ENCODE results near the gene CHRM1.
A peak's percentile ranks its signal among the peaks of the same experiment; 100 is the strongest.

CHRM1 gene

GRCh38 chr11:62934496-62934785, 13.3 kb upstream of the CHRM1 start:
- Histone ChIP-seq H3K27me3 (peaks cover 0 to 5% of the 10 kb centered on the region in 2 donors), H3K9me3 (no peaks in the 10 kb centered on the region), H3K36me3 (no peaks in the 10 kb centered on the region), H3K4me1 (no peaks in the 10 kb centered on the region), H3K4me3 (no peak overlapping the region), H3K27ac (no peak overlapping the region)
- no peak for DNase-seq
- TF ChIP-seq CTCF (IDR thresholded peaks at IDR 0.05): no peak
- intact Hi-C loops (cut with DNase I; ENCODE audit: low total_unique reads): no loop called here

GRCh38 chr11:62933750-62934495, 12.8 kb upstream of the CHRM1 start:
- H3K36me3 ChIP-seq: no peaks in the 10 kb centered on the region
- H3K27ac ChIP-seq: no peak overlapping the region
- intact Hi-C loops (cut with DNase I; ENCODE audit: low total_unique reads): no loop called here
- no peak overlapping the region for H3K4me3 ChIP-seq
- H3K9me3 ChIP-seq: no peaks in the 10 kb centered on the region
- H3K27me3 ChIP-seq: peaks cover 0 to 5% of the 10 kb centered on the region in 2 donors
- DNase-seq: peak in 1 of 2 donors; percentile 1
- no peak for TF ChIP-seq CTCF (IDR thresholded peaks at IDR 0.05)
- no peaks in the 10 kb centered on the region for H3K4me1 ChIP-seq

GRCh38 chr11:62933285-62933684, 12.1 kb upstream of the CHRM1 start:
- H3K27ac ChIP-seq: no peak overlapping the region

GRCh38 chr11:62931499-62932278, 10.5 kb upstream of the CHRM1 start:
- Histone ChIP-seq H3K4me3 (no peak overlapping the region), H3K9me3 (no peaks in the 10 kb centered on the region), H3K27me3 (peaks cover 0 to 22% of the 10 kb centered on the region in 2 donors), H3K4me1 (peaks cover 0 to 5% (median under 1%) of the 10 kb centered on the region in 4 donors), H3K27ac (no peak overlapping the region), H3K36me3 (no peaks in the 10 kb centered on the region)
- no peak for TF ChIP-seq CTCF (IDR thresholded peaks at IDR 0.05)
- DNase-seq: no peak
- intact Hi-C loops (cut with DNase I; ENCODE audit: low total_unique reads): no loop called here

More at GRCh38 chr11:62933285-62933684, 12.1 kb upstream of the CHRM1 start:
- DNase-seq: no peak
- Histone ChIP-seq H3K4me1 (no peaks in the 10 kb centered on the region), H3K27me3 (peaks cover 0 to 6% of the 10 kb centered on the region in 2 donors), H3K4me3 (no peak overlapping the region), H3K36me3 (no peaks in the 10 kb centered on the region), H3K9me3 (no peaks in the 10 kb centered on the region)
- no peak for TF ChIP-seq CTCF (IDR thresholded peaks at IDR 0.05)
- intact Hi-C loops (cut with DNase I; ENCODE audit: low total_unique reads): no loop called here

GRCh38 chr11:62930666-62931065, 9.5 kb upstream of the CHRM1 start:
- Histone ChIP-seq H3K27me3 (peaks cover 0 to 32% of the 10 kb centered on the region in 2 donors), H3K4me3 (no peak overlapping the region), H3K36me3 (no peaks in the 10 kb centered on the region), H3K27ac (no peak overlapping the region), H3K4me1 (peaks cover 0 to 14% (median 11%) of the 10 kb centered on the region in 4 donors), H3K9me3 (no peaks in the 10 kb centered on the region)
- TF ChIP-seq CTCF (IDR thresholded peaks at IDR 0.05): no peak
- no peak for DNase-seq
- intact Hi-C loops (cut with DNase I; ENCODE audit: low total_unique reads): no loop called here
